ENCODE results near the gene SULT2B1.
A peak's percentile ranks its signal among the peaks of the same experiment; 100 is the strongest.

SULT2B1 gene

GRCh38 chr19:48646001-48646721, 94.2 kb downstream of the SULT2B1 start, which contains the start of gene CA11:
Gene CA11 (minus strand): TSS chr19:48646187. CDS start chr19:48645632, 555 bp downstream.
- no peaks in the 10 kb centered on the region for H3K27me3 Mint-ChIP-seq
- no peaks in the 10 kb centered on the region for H3K9me3 Mint-ChIP-seq (ENCODE audit: low read depth)
- no peaks in the 10 kb centered on the region for H3K36me3 Mint-ChIP-seq
- peak within 1 kb of the TSS; percentile 90 for H3K27ac Mint-ChIP-seq
- H3K4me1 Mint-ChIP-seq (ENCODE audit: low read depth): peaks cover 34% of the 10 kb centered on the region
- H3K4me3 Mint-ChIP-seq: peak within 1 kb of the TSS; percentile 93

- peak overlapping the region; percentile 0 for H3K27ac Mint-ChIP-seq
- peaks cover 32% of the 10 kb centered on the region for H3K4me1 Mint-ChIP-seq (ENCODE audit: low read depth)
- no peaks in the 10 kb centered on the region for H3K36me3 Mint-ChIP-seq
- no peaks in the 10 kb centered on the region for H3K9me3 Mint-ChIP-seq (ENCODE audit: low read depth)
- H3K4me3 Mint-ChIP-seq: peak overlapping the region; percentile 46
- H3K27me3 Mint-ChIP-seq: no peaks in the 10 kb centered on the region
These were observed 94.8 kb downstream of the SULT2B1 start for GRCh38 chr19:48646722-48647216.

- Mint-ChIP-seq H3K27ac (no peak overlapping the region), H3K4me3 (no peak overlapping the region), H3K4me1 (ENCODE audit: low read depth) (peaks cover 34% of the 10 kb centered on the region), H3K9me3 (ENCODE audit: low read depth) (no peaks in the 10 kb centered on the region), H3K27me3 (no peaks in the 10 kb centered on the region), H3K36me3 (no peaks in the 10 kb centered on the region)
These were observed 96.2 kb downstream of the SULT2B1 start for GRCh38 chr19:48648134-48648533.
